Neural crest cell (in vitro differentiated cells): Measurements from ENCODE around the gene PTPRK. TPM values are rescaled to one million over a fixed set of nuclear protein-coding genes. Genes with fewer than 3 reads are reported as not detected.

Experiments used
- DNase-seq: peaks from one replicate; pipeline ENCODE4 v3.0.0; 2021; ENCODE audit warnings: low read depth, mixed read lengths, low spot score
- H3K27ac Mint-ChIP-seq: one replicate; pipeline ENCODE4 v1.8.0; 2021; ENCODE audit warnings: mild to moderate bottlenecking, mixed read lengths; ENCODE audit not compliant: unreplicated experiment
- H3K27me3 Mint-ChIP-seq: 2 replicates; pipeline ENCODE4 v1.8.0; 2021; ENCODE audit warnings: low read depth, mild to moderate bottlenecking, mixed read lengths
- H3K36me3 Mint-ChIP-seq: 2 replicates; pipeline ENCODE4 v1.8.0; 2021; ENCODE audit warnings: low read depth, mild to moderate bottlenecking, mixed read lengths
- H3K4me1 Mint-ChIP-seq: 2 replicates; pipeline ENCODE4 v1.8.0; 2021; ENCODE audit warnings: mixed read lengths
- H3K4me3 Mint-ChIP-seq: one replicate; pipeline ENCODE4 v1.8.0; 2021; ENCODE audit warnings: mild to moderate bottlenecking, mixed read lengths
- H3K9me3 Mint-ChIP-seq: 2 replicates; pipeline ENCODE4 v1.8.0; 2021; ENCODE audit warnings: mixed read lengths
- total RNA-seq: library from RNA; stranded (reverse); gene quantifications from 2 replicates; pipeline ENCODE4 v1.2.1, GENCODE V29; 2021
- TF ChIP-seq, protein P1 (sequence below): fragments of 200-600 bp; sonication (generic); conservative IDR thresholded peaks from 2 replicates; pipeline ENCODE4 v1.5.0; 2021; ENCODE audit warnings: antibody characterized with exemption, mild to moderate bottlenecking

The PTPRK gene
- total RNA-seq, 1 donor from 2014 or later: 30.8 TPM

DNA sequence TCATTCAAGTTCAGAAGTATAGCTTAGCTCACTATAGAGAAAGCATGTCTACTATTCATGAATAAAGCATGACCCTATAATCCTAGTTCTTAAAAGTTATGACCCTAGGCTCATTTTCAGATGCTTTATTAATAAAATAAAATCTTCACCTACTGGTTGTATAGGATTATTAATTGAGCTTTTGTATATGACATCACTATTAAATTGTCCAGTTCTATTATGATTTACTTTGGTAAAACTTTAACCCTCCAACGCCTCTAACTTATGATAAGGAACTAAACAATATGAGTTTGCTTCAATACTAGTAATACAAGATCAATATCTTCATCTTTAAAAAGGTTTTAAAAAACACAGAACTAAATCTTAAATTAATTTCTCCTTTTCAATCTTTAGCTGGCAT, 356.1 kb downstream of the PTPRK start:
- Mint-ChIP-seq H3K9me3 (no peaks in the 10 kb centered on the region), H3K27ac (no peak overlapping the region), H3K4me3 (no peak overlapping the region), H3K36me3 (no peaks in the 10 kb centered on the region), H3K4me1 (no peaks in the 10 kb centered on the region), H3K27me3 (no peaks in the 10 kb centered on the region)
- TF ChIP-seq, protein P1, sequence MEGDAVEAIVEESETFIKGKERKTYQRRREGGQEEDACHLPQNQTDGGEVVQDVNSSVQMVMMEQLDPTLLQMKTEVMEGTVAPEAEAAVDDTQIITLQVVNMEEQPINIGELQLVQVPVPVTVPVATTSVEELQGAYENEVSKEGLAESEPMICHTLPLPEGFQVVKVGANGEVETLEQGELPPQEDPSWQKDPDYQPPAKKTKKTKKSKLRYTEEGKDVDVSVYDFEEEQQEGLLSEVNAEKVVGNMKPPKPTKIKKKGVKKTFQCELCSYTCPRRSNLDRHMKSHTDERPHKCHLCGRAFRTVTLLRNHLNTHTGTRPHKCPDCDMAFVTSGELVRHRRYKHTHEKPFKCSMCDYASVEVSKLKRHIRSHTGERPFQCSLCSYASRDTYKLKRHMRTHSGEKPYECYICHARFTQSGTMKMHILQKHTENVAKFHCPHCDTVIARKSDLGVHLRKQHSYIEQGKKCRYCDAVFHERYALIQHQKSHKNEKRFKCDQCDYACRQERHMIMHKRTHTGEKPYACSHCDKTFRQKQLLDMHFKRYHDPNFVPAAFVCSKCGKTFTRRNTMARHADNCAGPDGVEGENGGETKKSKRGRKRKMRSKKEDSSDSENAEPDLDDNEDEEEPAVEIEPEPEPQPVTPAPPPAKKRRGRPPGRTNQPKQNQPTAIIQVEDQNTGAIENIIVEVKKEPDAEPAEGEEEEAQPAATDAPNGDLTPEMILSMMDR: no peak
- no peak for DNase-seq

DNA sequence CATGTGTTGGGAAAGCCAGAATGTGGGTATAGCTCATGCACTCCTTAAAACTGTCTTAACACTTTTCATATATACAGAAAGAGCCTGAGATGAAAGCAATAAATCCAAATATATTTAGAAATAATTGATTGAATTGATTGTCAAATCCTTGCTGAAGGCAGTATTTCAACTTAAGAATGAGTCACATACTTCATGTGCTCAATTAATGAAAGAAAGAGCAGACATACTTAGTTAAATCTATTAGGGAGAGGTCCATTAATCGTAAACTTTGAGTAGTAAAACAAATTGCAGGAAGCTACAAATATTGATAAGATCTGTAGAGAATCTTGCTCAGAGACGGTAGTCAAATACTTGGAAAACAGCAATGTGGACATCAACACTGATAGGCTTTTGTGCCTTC, 358.0 kb downstream of the PTPRK start:
- Mint-ChIP-seq H3K4me3 (no peak overlapping the region), H3K36me3 (no peaks in the 10 kb centered on the region), H3K27ac (no peak overlapping the region), H3K4me1 (no peaks in the 10 kb centered on the region), H3K9me3 (no peaks in the 10 kb centered on the region), H3K27me3 (no peaks in the 10 kb centered on the region)
- TF ChIP-seq, protein P1: no peak
- no peak for DNase-seq

DNA sequence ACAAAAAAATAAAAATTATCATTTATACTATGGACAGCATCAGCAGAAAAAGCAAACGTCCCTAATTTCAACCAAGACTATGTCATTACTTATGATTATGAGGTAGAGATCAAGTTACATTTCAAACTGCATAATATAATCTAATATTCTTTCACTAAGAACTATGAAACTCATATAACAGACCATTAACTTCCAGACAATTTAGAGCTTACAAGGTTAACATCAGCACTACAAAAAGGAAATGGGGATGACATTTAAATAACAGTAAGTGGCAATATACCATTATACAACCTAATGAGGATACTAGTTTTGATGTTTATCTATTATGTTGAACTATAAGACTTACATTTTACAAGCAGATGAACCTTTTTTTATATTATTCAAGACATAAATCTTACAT, 358.6 kb downstream of the PTPRK start:
- no peaks in the 10 kb centered on the region for H3K36me3 Mint-ChIP-seq
- H3K27me3 Mint-ChIP-seq: no peaks in the 10 kb centered on the region
- no peaks in the 10 kb centered on the region for H3K4me1 Mint-ChIP-seq
- H3K9me3 Mint-ChIP-seq: no peaks in the 10 kb centered on the region
- H3K27ac Mint-ChIP-seq: no peak overlapping the region
- TF ChIP-seq, protein P1: no peak
- DNase-seq: no peak
- no peak overlapping the region for H3K4me3 Mint-ChIP-seq

DNA sequence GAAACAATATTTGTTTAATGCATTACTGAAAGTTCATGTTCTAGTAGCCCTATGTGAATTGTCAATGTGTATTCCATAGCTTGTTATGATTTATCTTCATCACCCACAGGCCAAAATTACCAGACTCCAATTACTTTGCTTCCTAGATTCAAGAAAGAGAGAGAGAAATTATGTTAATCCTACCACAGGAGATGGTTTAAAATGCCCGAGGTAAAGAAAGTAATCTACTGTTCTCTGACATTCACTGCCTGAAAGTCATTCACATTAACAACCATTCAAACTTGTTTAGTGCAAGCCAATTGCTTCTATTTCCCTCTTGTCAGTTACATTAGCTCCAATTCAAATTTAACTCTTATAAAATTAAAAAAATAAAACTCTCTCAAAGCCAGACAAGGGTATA, 359.1 kb downstream of the PTPRK start:
- H3K27ac Mint-ChIP-seq: no peak overlapping the region
- H3K4me3 Mint-ChIP-seq: no peak overlapping the region
- H3K27me3 Mint-ChIP-seq: no peaks in the 10 kb centered on the region
- no peaks in the 10 kb centered on the region for H3K9me3 Mint-ChIP-seq
- TF ChIP-seq, protein P1: no peak
- H3K4me1 Mint-ChIP-seq: no peaks in the 10 kb centered on the region
- H3K36me3 Mint-ChIP-seq: no peaks in the 10 kb centered on the region
- no peak for DNase-seq

DNA sequence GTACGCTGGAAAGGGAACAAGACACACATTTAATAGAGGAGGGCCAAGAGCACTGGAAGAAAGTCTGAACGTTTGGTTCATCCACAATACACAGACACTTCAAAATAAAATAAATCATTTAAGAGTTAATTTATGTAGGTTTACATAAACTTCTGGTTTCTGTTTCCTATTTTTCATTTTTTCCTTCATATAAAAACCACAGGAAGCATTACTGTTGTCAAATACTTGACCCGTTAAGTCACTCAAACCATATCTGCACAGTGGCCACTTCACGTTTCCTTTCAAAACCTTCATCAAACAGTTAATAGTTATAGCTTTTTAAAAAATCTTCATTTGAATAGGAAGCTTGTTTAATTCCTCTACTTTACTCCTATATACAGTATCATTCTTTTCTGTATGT, 361.9 kb downstream of the PTPRK start:
- no peaks in the 10 kb centered on the region for H3K9me3 Mint-ChIP-seq
- no peak overlapping the region for H3K4me3 Mint-ChIP-seq
- no peak for DNase-seq
- H3K27ac Mint-ChIP-seq: no peak overlapping the region
- H3K27me3 Mint-ChIP-seq: no peaks in the 10 kb centered on the region
- no peaks in the 10 kb centered on the region for H3K36me3 Mint-ChIP-seq
- TF ChIP-seq, protein P1: no peak
- no peaks in the 10 kb centered on the region for H3K4me1 Mint-ChIP-seq
